ENCODE results near the gene TEKT5.

- no peak for TF ChIP-seq CTCF (conservative IDR thresholded peaks at IDR 0.05; ENCODE audit: low read length)
- no peak for TF ChIP-seq EZH2phosphoT487 (IDR thresholded peaks at IDR 0.05; ENCODE audit: borderline replicate concordance)
These were observed 11.6 kb downstream of the TEKT5 start for GRCh38 chr16:10683170-10683569.
